Activated CD8-positive, alpha-beta T cell treated with anti-CD3 and anti-CD28 coated beads, Interleukin-2, amount 10 ng/mL, durations not matched to agents 7 days and 5 days (primary cell): ENCODE data around the gene CLNK. TPM values are rescaled to one million over a fixed set of nuclear protein-coding genes. Genes with fewer than 3 reads are reported as not detected.
A peak's percentile ranks its signal among the peaks of the same experiment; 100 is the strongest.

ENCODE experiments used
- ATAC-seq: fragments of 150-1000 bp; cut with Tn5 transposase; one replicate; pipeline ENCODE4 v1.10.0; 2021; ENCODE audit warnings: moderate library complexity
- CTCF ChIA-PET: fragments of 350-600 bp; sonication (Branson Sonifier 250); formaldehyde crosslinking; loops from one replicate; lab custom pipeline; 2021; ENCODE audit warnings: antibody characterized with exemption; lab: Charles Lee
- POLR2A ChIA-PET: fragments of 350-600 bp; sonication (Branson Sonifier 250); formaldehyde crosslinking; loops from one replicate; lab custom pipeline; 2021; ENCODE audit warnings: antibody characterized with exemption; lab: Charles Lee
- DNase-seq: peaks from one replicate; pipeline ENCODE4 v3.0.0-alpha.2; 2020
- H3K27ac Mint-ChIP-seq: one replicate; pipeline ENCODE4 v1.8.0; 2021; ENCODE audit warnings: mild to moderate bottlenecking, mixed read lengths
- H3K27me3 Mint-ChIP-seq: one replicate; pipeline ENCODE4 v1.8.0; 2021; ENCODE audit warnings: low read depth, mixed read lengths
- H3K36me3 Mint-ChIP-seq: one replicate; pipeline ENCODE4 v1.8.0; 2021; ENCODE audit warnings: low read depth, mixed read lengths
- H3K4me1 Mint-ChIP-seq: one replicate; pipeline ENCODE4 v1.8.0; 2021; ENCODE audit warnings: low read depth, mixed read lengths
- H3K4me3 Mint-ChIP-seq: one replicate; pipeline ENCODE4 v1.8.0; 2021; ENCODE audit warnings: mild to moderate bottlenecking, mixed read lengths
- H3K9me3 Mint-ChIP-seq: one replicate; pipeline ENCODE4 v1.8.0; 2022; ENCODE audit warnings: mixed read lengths; ENCODE audit not compliant: insufficient read depth
- total RNA-seq, 2 experiments: library from RNA; stranded (reverse); gene quantifications; one replicate each; pipeline ENCODE4 v1.2.3, GENCODE V29; 2021

The CLNK gene
- not detected for total RNA-seq

GRCh38 chr4:10684631-10685030 is at the start of gene CLNK:
Gene CLNK, minus strand, starts transcription at chr4:10684768. Its CDS starts 16,899 bp downstream, at chr4:10667869.
- peak within 1 kb of the TSS; percentile 42 for H3K4me3 Mint-ChIP-seq

GRCh38 chr4:10733481-10734062 is 49.0 kb upstream of the CLNK start:
- ChIA-PET POLR2A (no interaction called here), CTCF (no interaction called here)
- Mint-ChIP-seq H3K4me3 (no peak overlapping the region), H3K27me3 (no peaks in the 10 kb centered on the region), H3K9me3 (no peaks in the 10 kb centered on the region), H3K36me3 (no peaks in the 10 kb centered on the region), H3K4me1 (peaks cover 36% of the 10 kb centered on the region), H3K27ac (no peak overlapping the region)
- no peak for DNase-seq
- ATAC-seq, result no peak

More at GRCh38 chr4:10684631-10685030, at the start of gene CLNK:
- CTCF ChIA-PET, result no interaction called here
- peaks cover 14% of the 10 kb centered on the region for H3K4me1 Mint-ChIP-seq
- H3K36me3 Mint-ChIP-seq, result no peaks in the 10 kb centered on the region
- H3K27ac Mint-ChIP-seq, result peak within 1 kb of the TSS; percentile 58
- ATAC-seq (no peak), DNase-seq (no peak)
- no peaks in the 10 kb centered on the region for H3K9me3 Mint-ChIP-seq
- H3K27me3 Mint-ChIP-seq, result no peaks in the 10 kb centered on the region
- POLR2A ChIA-PET, result interaction anchor here (0.6 kb wide), 1 partner anchor 9 kb away, joined by 3 read pairs; no protein-coding TSS in a partner anchor

GRCh38 chr4:10732914-10733415 is 48.4 kb upstream of the CLNK start:
- H3K9me3 Mint-ChIP-seq, result no peaks in the 10 kb centered on the region
- DNase-seq, result peak; percentile 25
- no peak for ATAC-seq
- H3K4me3 Mint-ChIP-seq, result no peak overlapping the region
- peaks cover 36% of the 10 kb centered on the region for H3K4me1 Mint-ChIP-seq
- no peaks in the 10 kb centered on the region for H3K27me3 Mint-ChIP-seq
- H3K36me3 Mint-ChIP-seq, result no peaks in the 10 kb centered on the region
- CTCF ChIA-PET, result no interaction called here
- H3K27ac Mint-ChIP-seq, result peak overlapping the region; percentile 9
- POLR2A ChIA-PET, result interaction anchor here (0.6 kb wide), 1 partner anchor 31 kb away, joined by 4 read pairs; no protein-coding TSS in a partner anchor

GRCh38 chr4:10732235-10732913 is 47.8 kb upstream of the CLNK start:
- H3K27me3 Mint-ChIP-seq, result no peaks in the 10 kb centered on the region
- H3K9me3 Mint-ChIP-seq, result no peaks in the 10 kb centered on the region
- DNase-seq (no peak), ATAC-seq (no peak)
- H3K4me1 Mint-ChIP-seq, result peaks cover 36% of the 10 kb centered on the region
- H3K27ac Mint-ChIP-seq, result peak overlapping the region; percentile 31
- H3K4me3 Mint-ChIP-seq, result no peak overlapping the region
- CTCF ChIA-PET, result no interaction called here
- H3K36me3 Mint-ChIP-seq, result no peaks in the 10 kb centered on the region
- POLR2A ChIA-PET, result interaction anchor here (0.6 kb wide), 3 partner anchors 30 to 128 kb away, joined by 3 to 4 read pairs (median 4); no protein-coding TSS in a partner anchor

- H3K27me3 Mint-ChIP-seq, result no peaks in the 10 kb centered on the region
- no peaks in the 10 kb centered on the region for H3K36me3 Mint-ChIP-seq
- no peak for ATAC-seq
- no peak for DNase-seq
- H3K9me3 Mint-ChIP-seq, result no peaks in the 10 kb centered on the region
- POLR2A ChIA-PET, result interaction anchor here (0.6 kb wide), 2 partner anchors 40 to 128 kb away, joined by 3 to 4 read pairs; no protein-coding TSS in a partner anchor
- peaks cover 43% of the 10 kb centered on the region for H3K4me1 Mint-ChIP-seq
- no peak overlapping the region for H3K27ac Mint-ChIP-seq
- H3K4me3 Mint-ChIP-seq, result no peak overlapping the region
- CTCF ChIA-PET, result no interaction called here
Measured at GRCh38 chr4:10731690-10732089, 47.1 kb upstream of the CLNK start.

GRCh38 chr4:10731162-10731561 is 46.6 kb upstream of the CLNK start:
- peaks cover 43% of the 10 kb centered on the region for H3K4me1 Mint-ChIP-seq
- ATAC-seq (no peak), DNase-seq (no peak)
- POLR2A ChIA-PET, result no interaction called here
- no peaks in the 10 kb centered on the region for H3K9me3 Mint-ChIP-seq
- no peaks in the 10 kb centered on the region for H3K27me3 Mint-ChIP-seq
- no peak overlapping the region for H3K27ac Mint-ChIP-seq
- CTCF ChIA-PET, result no interaction called here
- no peaks in the 10 kb centered on the region for H3K36me3 Mint-ChIP-seq
- H3K4me3 Mint-ChIP-seq, result no peak overlapping the region

- H3K36me3 Mint-ChIP-seq, result no peaks in the 10 kb centered on the region
- no peak overlapping the region for H3K4me3 Mint-ChIP-seq
- H3K27ac Mint-ChIP-seq, result no peak overlapping the region
- DNase-seq (no peak), ATAC-seq (no peak)
- ChIA-PET POLR2A (no interaction called here), CTCF (no interaction called here)
- no peaks in the 10 kb centered on the region for H3K9me3 Mint-ChIP-seq
- peaks cover 43% of the 10 kb centered on the region for H3K4me1 Mint-ChIP-seq
- H3K27me3 Mint-ChIP-seq, result no peaks in the 10 kb centered on the region
Measured at GRCh38 chr4:10730590-10730989, 46.0 kb upstream of the CLNK start.

- H3K4me3 Mint-ChIP-seq, result no peak overlapping the region
- no peak for ATAC-seq
Measured at GRCh38 chr4:10730019-10730418, 45.5 kb upstream of the CLNK start.

GRCh38 chr4:10729366-10729765 is 44.8 kb upstream of the CLNK start:
- peaks cover 43% of the 10 kb centered on the region for H3K4me1 Mint-ChIP-seq
- CTCF ChIA-PET, result no interaction called here

More at GRCh38 chr4:10730019-10730418, 45.5 kb upstream of the CLNK start:
- no peak for DNase-seq
- Mint-ChIP-seq H3K9me3 (no peaks in the 10 kb centered on the region), H3K4me1 (peaks cover 43% of the 10 kb centered on the region), H3K27me3 (no peaks in the 10 kb centered on the region), H3K36me3 (no peaks in the 10 kb centered on the region), H3K27ac (no peak overlapping the region)
- CTCF ChIA-PET, result no interaction called here
- POLR2A ChIA-PET, result no interaction called here

GRCh38 chr4:10728016-10728415 is 43.4 kb upstream of the CLNK start:
- ATAC-seq (no peak), DNase-seq (no peak)
- H3K27me3 Mint-ChIP-seq, result no peaks in the 10 kb centered on the region
- H3K4me1 Mint-ChIP-seq, result peaks cover 43% of the 10 kb centered on the region
- no peaks in the 10 kb centered on the region for H3K36me3 Mint-ChIP-seq
- CTCF ChIA-PET, result no interaction called here
- H3K27ac Mint-ChIP-seq, result no peak overlapping the region
- no peak overlapping the region for H3K4me3 Mint-ChIP-seq
- H3K9me3 Mint-ChIP-seq, result no peaks in the 10 kb centered on the region
- POLR2A ChIA-PET, result no interaction called here

More at GRCh38 chr4:10729366-10729765, 44.8 kb upstream of the CLNK start:
- no peak for ATAC-seq
- Mint-ChIP-seq H3K27ac (no peak overlapping the region), H3K4me3 (no peak overlapping the region), H3K27me3 (no peaks in the 10 kb centered on the region), H3K9me3 (no peaks in the 10 kb centered on the region), H3K36me3 (no peaks in the 10 kb centered on the region)
- POLR2A ChIA-PET, result no interaction called here
- DNase-seq, result no peak

- Mint-ChIP-seq H3K4me3 (no peak overlapping the region), H3K27me3 (no peaks in the 10 kb centered on the region), H3K36me3 (no peaks in the 10 kb centered on the region), H3K9me3 (no peaks in the 10 kb centered on the region), H3K27ac (no peak overlapping the region), H3K4me1 (peaks cover 42% of the 10 kb centered on the region)
- ChIA-PET POLR2A (no interaction called here), CTCF (no interaction called here)
- ATAC-seq, result no peak
- DNase-seq, result no peak
Measured at GRCh38 chr4:10727140-10727880, 42.7 kb upstream of the CLNK start.
